Measurements from ENCODE around the gene ZNF407.

Gene ZNF407

DNA sequence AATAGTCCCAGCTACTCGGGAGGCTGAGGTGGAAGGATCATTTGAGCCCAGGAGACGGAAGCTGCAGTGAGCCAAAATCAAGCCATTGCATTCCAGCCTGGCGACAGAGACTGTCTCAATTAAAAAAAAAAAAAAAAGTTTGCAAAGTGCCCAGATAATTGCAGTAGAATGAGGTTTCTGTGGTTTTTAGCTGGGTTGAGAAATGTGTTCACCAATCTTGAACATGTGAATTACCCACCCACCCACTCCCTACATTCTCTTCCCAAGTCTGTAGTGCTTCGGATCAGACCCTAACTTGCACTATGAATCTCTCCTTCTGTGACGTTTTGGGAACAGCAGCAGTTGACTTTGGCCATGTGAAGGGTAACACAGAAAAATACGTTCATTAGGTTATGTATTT lies 363.9 kb downstream of the ZNF407 start:
- Histone ChIP-seq H3K79me2 (ENCODE audit: insufficient read depth, low read depth) (no peaks in the 10 kb centered on the region), H3K4me1 (ENCODE audit: low read depth, poor library complexity, severe bottlenecking) (peaks cover 10% of the 10 kb centered on the region), H3K27ac (no peak overlapping the region), H3K4me2 (no peak overlapping the region), H4K20me1 (ENCODE audit: insufficient read depth) (no peaks in the 10 kb centered on the region), H3K9ac (no peak overlapping the region), H3K36me3 (ENCODE audit: insufficient read depth) (no peaks in the 10 kb centered on the region), H3K27me3 (ENCODE audit: insufficient read depth, low read depth) (no peaks in the 10 kb centered on the region), H3K4me3 (IDR thresholded peaks at IDR 0.05; ENCODE audit: insufficient read depth, low read depth, low read length) (no peak overlapping the region), H2AFZ (ENCODE audit: low read depth) (no peak overlapping the region)
- TF ChIP-seq, protein P1, sequence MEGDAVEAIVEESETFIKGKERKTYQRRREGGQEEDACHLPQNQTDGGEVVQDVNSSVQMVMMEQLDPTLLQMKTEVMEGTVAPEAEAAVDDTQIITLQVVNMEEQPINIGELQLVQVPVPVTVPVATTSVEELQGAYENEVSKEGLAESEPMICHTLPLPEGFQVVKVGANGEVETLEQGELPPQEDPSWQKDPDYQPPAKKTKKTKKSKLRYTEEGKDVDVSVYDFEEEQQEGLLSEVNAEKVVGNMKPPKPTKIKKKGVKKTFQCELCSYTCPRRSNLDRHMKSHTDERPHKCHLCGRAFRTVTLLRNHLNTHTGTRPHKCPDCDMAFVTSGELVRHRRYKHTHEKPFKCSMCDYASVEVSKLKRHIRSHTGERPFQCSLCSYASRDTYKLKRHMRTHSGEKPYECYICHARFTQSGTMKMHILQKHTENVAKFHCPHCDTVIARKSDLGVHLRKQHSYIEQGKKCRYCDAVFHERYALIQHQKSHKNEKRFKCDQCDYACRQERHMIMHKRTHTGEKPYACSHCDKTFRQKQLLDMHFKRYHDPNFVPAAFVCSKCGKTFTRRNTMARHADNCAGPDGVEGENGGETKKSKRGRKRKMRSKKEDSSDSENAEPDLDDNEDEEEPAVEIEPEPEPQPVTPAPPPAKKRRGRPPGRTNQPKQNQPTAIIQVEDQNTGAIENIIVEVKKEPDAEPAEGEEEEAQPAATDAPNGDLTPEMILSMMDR (conservative IDR thresholded peaks at IDR 0.05; ENCODE audit: low read depth, low read length) = no peak

DNA sequence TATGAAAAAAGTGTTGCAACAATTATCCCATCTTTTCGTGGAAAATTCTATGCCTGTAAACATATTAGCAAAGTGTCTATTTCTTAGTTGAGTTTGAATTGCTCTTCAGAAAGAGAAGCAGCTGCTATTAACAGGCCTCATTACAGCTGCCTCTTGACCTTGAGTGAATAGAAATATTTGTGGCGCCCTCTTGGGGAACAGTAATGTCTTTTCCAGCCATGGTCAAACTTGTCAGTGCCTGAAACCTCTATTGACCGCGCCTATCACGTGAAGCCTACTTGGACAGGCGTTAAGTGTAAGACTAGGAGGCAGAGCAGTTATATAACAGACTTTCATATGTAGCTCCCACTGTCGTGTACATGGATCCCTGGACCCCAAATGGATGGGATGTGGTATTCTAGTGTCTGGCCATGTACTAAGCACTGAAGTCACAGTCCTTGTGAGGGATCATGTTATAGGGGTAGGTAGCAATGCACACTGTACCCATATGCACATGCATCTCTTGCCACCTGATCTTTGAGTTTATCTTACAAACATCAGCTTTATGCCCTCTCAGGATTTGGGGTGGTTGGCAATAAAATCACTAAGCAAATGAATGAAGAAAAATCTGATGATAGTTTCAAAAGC lies 366.3 kb downstream of the ZNF407 start:
- Histone ChIP-seq H2AFZ (ENCODE audit: low read depth) (no peak overlapping the region), H3K27me3 (ENCODE audit: insufficient read depth, low read depth) (no peaks in the 10 kb centered on the region), H3K79me2 (ENCODE audit: insufficient read depth, low read depth) (no peaks in the 10 kb centered on the region), H3K36me3 (ENCODE audit: insufficient read depth) (no peaks in the 10 kb centered on the region), H3K9ac (no peak overlapping the region), H3K4me1 (ENCODE audit: low read depth, poor library complexity, severe bottlenecking) (peaks cover 10% of the 10 kb centered on the region), H3K4me2 (no peak overlapping the region), H3K4me3 (IDR thresholded peaks at IDR 0.05; ENCODE audit: insufficient read depth, low read depth, low read length) (no peak overlapping the region), H4K20me1 (ENCODE audit: insufficient read depth) (no peaks in the 10 kb centered on the region), H3K27ac (no peak overlapping the region)
- TF ChIP-seq, protein P1 (conservative IDR thresholded peaks at IDR 0.05; ENCODE audit: low read depth, low read length) = peak; percentile 84

DNA sequence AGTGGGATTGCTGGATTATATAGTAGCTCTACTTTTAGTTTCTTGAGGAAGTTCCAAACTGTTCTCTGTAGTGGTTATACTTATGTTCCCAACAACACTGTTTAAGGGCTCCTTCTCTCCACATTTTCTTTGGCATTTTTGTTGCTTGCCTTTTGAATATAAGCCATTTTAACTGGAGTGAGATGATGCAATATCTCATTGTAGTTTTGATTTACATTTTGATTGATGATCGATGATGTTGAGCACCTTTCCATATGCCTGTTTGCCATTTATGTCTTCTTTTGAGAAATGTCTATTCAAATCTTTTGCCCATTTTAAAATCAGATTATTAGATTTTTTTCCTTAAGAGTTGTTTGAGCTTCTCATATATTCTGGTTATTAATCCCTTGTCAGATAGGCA lies 368.0 kb downstream of the ZNF407 start:
- Histone ChIP-seq H3K9ac (no peak overlapping the region), H3K79me2 (ENCODE audit: insufficient read depth, low read depth) (no peaks in the 10 kb centered on the region), H4K20me1 (ENCODE audit: insufficient read depth) (no peaks in the 10 kb centered on the region), H2AFZ (ENCODE audit: low read depth) (no peak overlapping the region), H3K4me2 (no peak overlapping the region), H3K36me3 (ENCODE audit: insufficient read depth) (no peaks in the 10 kb centered on the region), H3K4me1 (ENCODE audit: low read depth, poor library complexity, severe bottlenecking) (peaks cover 10% of the 10 kb centered on the region), H3K27me3 (ENCODE audit: insufficient read depth, low read depth) (no peaks in the 10 kb centered on the region), H3K27ac (no peak overlapping the region), H3K4me3 (IDR thresholded peaks at IDR 0.05; ENCODE audit: insufficient read depth, low read depth, low read length) (no peak overlapping the region)
- TF ChIP-seq, protein P1 (conservative IDR thresholded peaks at IDR 0.05; ENCODE audit: low read depth, low read length) = no peak

DNA sequence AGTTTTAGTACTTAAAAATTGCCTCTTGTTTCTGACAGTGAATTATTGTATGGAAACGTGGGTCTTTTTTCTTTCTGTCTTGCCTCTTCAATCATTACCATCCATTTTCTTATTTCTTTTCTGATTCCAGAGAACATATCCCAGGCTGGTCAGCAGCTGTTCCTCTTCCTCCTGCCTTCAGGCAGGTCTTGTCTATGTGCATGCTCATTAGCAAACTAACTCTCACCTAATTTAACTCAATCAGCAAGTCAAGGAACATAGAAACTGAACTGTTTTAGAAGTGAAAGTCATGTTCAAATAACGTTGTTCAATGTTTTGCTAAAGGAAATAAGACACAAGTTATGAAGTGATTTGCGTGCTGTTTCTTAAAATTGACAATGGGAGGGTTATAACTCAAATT lies 369.8 kb downstream of the ZNF407 start:
- Histone ChIP-seq H3K9ac (no peak overlapping the region), H3K4me2 (no peak overlapping the region), H2AFZ (ENCODE audit: low read depth) (no peak overlapping the region), H3K27ac (no peak overlapping the region), H3K79me2 (ENCODE audit: insufficient read depth, low read depth) (no peaks in the 10 kb centered on the region), H3K36me3 (ENCODE audit: insufficient read depth) (no peaks in the 10 kb centered on the region), H4K20me1 (ENCODE audit: insufficient read depth) (no peaks in the 10 kb centered on the region), H3K27me3 (ENCODE audit: insufficient read depth, low read depth) (no peaks in the 10 kb centered on the region), H3K4me1 (ENCODE audit: low read depth, poor library complexity, severe bottlenecking) (peaks cover 10% of the 10 kb centered on the region), H3K4me3 (IDR thresholded peaks at IDR 0.05; ENCODE audit: insufficient read depth, low read depth, low read length) (no peak overlapping the region)
- TF ChIP-seq, protein P1 (conservative IDR thresholded peaks at IDR 0.05; ENCODE audit: low read depth, low read length) = no peak

All from KMS-11 (cell line).